Esophagus squamous epithelium (tissue), 5 donors: Measurements from ENCODE around the gene SMIM17. TPM values are rescaled to one million over a fixed set of nuclear protein-coding genes. Genes with fewer than 3 reads are reported as not detected.

Experiments
- DNase-seq: peaks from one replicate; lab custom pipeline; 2025; lab: John Stamatoyannopoulos, UW
- H3K27ac ChIP-seq, 4 donors: fragments of 200-600 bp; sonication (generic); one replicate each; pipeline ENCODE4 v1.5.1; 2016 to 2019; ENCODE audit warnings: mild to moderate bottlenecking in 1 of 4
- H3K27me3 ChIP-seq, 4 donors: fragments of 200-600 bp; sonication (generic); 1 replicate in 3 of 4; 2 replicates in 1 of 4; pipeline versions ENCODE4 v1.5.1 to v1.6.0; 2017 to 2021; ENCODE audit warnings: antibody characterized with exemption in 1 of 4
- H3K36me3 ChIP-seq, 3 donors: fragments of 200-600 bp; sonication (generic); one replicate each; pipeline ENCODE4 v1.5.1; 2016 to 2019
- H3K4me1 ChIP-seq, 3 donors: fragments of 200-600 bp; sonication (generic); one replicate each; pipeline ENCODE4 v1.5.1; 2017 to 2019
- H3K4me3 ChIP-seq, 4 donors: fragments of 200-600 bp; sonication (generic); 1 replicate in 3 of 4; 2 replicates in 1 of 4; pipeline ENCODE4 v1.5.1; 2016 to 2019; ENCODE audit warnings: mild to moderate bottlenecking in 2 of 4, moderate library complexity in 1 of 4
- H3K9me3 ChIP-seq, 3 donors: fragments of 200-600 bp; sonication (generic); one replicate each; pipeline ENCODE4 v1.5.1; 2016 to 2019
- POLR2A ChIP-seq, 4 donors: fragments of 450-650 bp; IDR thresholded peaks; one replicate each; pipeline ENCODE4 v1.6.1; 2017; ENCODE audit warnings: antibody characterized with exemption in 4 of 4, mild to moderate bottlenecking in 4 of 4, moderate library complexity in 3 of 4
- WGBS, 2 donors: methylation state at CpG; one replicate each; pipeline ENCODE4 v1.1.5; 2018; 5-methylcytosine and 5-hydroxymethylcytosine counted together
- intact Hi-C: fragments of 100-400 bp; cut with DNase I; formaldehyde crosslinking; loops from one replicate; pipeline ENCODE4 v1.15.0; 2022
- total RNA-seq, 4 donors: library from RNA; depleted of rRNA; stranded (reverse); fragments of >200 nt; gene quantifications; one replicate each; pipeline ENCODE4 v1.1.0, GENCODE V29; 2016
- TF ChIP-seq, protein P1 (sequence below), 6 experiments: fragments of 450-650 bp in 4 of 6; fragments of 200-600 bp in 2 of 6; sonication (generic) in 2 of 6; IDR thresholded peaks; one replicate each; pipeline ENCODE4 v1.5.1; 2016 to 2019; ENCODE audit warnings: antibody characterized with exemption in 6 of 6, mild to moderate bottlenecking in 4 of 6, moderate library complexity in 4 of 6
- donor health status: DM: yes; HTN: yes; CAD: no.

Gene SMIM17
- total RNA-seq, 4 donors from 2014 or later, result 0.87 TPM; not detected in 3

DNA sequence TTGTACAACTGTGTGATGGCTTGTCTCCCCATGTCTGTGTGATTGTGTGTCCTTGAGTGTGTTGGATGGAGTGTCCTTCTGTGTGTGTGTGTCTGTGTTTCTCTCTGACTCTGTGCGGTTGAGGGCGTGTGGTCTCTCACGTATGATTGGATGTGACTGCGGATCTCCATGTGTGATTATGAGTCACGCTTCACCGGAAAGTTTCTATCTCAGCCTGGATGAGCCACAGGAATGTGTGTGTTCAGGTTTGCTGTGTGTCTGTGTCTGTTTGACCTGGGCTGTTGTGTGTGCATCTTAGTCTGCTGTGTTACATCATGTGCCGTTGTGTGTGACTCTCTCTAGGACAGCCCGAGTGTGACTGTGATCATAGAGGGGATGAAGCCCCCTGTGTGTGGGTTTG is 44.1 kb downstream of the SMIM17 start:
- TF ChIP-seq, protein P1, sequence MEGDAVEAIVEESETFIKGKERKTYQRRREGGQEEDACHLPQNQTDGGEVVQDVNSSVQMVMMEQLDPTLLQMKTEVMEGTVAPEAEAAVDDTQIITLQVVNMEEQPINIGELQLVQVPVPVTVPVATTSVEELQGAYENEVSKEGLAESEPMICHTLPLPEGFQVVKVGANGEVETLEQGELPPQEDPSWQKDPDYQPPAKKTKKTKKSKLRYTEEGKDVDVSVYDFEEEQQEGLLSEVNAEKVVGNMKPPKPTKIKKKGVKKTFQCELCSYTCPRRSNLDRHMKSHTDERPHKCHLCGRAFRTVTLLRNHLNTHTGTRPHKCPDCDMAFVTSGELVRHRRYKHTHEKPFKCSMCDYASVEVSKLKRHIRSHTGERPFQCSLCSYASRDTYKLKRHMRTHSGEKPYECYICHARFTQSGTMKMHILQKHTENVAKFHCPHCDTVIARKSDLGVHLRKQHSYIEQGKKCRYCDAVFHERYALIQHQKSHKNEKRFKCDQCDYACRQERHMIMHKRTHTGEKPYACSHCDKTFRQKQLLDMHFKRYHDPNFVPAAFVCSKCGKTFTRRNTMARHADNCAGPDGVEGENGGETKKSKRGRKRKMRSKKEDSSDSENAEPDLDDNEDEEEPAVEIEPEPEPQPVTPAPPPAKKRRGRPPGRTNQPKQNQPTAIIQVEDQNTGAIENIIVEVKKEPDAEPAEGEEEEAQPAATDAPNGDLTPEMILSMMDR (IDR thresholded peaks at IDR 0.05), result no peak
- TF ChIP-seq POLR2A (IDR thresholded peaks at IDR 0.05), result no peak
- no peak overlapping the region for H3K27ac ChIP-seq
- 65 to 75% methylated on average over 6 to 8 of the region's 8 CpGs for WGBS, 2 donors

DNA sequence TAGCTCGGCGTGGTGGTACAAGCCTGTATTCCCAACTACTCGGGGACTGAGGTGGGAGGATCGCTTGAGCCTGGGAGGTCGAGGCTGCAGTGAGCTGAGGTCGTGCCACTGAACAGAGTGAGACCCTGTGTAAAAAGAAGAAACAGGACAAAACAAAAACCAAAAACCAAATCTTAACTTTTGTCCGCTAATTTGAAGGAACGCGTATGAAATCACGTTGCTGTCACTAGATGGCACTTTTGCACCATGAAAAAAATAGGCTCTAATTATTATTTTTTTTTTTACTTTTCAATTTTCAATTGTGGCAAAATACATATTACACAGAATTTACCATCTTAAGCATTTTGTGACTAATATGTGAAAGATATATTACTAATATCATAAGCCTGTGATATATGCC is 46.2 kb downstream of the SMIM17 start:
- intact Hi-C loops, result no loop called here

More for the DNA sequence above, 44.1 kb downstream of the SMIM17 start:
- no peak for DNase-seq
- H3K9me3 ChIP-seq, result peaks cover 0 to 21% (median 5%) of the 10 kb centered on the region in 3 donors
- H3K27me3 ChIP-seq, result no peaks in the 10 kb centered on the region
- intact Hi-C loops, result no loop called here
- H3K4me3 ChIP-seq, result no peak overlapping the region
- no peaks in the 10 kb centered on the region for H3K36me3 ChIP-seq
- no peaks in the 10 kb centered on the region for H3K4me1 ChIP-seq

DNA sequence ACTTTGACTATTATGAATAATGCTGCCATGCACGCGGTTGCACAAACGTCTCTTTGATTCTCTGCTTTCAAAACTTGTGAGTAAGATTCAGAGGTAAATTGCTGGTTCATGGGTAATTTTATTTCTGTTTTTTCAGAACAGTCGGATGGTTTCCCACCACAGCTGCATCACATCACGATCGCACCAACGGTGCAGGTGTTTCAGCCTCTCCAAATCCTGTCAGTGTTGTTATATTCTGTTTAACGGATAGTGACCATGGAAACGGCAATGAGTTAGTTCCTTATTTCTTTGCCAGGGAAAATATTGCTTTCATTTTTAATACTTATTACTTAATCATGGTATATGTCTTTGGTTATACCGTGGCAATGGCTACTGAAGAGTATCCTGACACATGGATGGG is 47.7 kb downstream of the SMIM17 start:
- TF ChIP-seq POLR2A (IDR thresholded peaks at IDR 0.05), result no peak
- TF ChIP-seq, protein P1 (IDR thresholded peaks at IDR 0.05), result no peak
- Histone ChIP-seq H3K9me3 (peaks cover 0 to 25% (median 5%) of the 10 kb centered on the region in 3 donors), H3K27ac (no peak overlapping the region), H3K4me3 (no peak overlapping the region), H3K4me1 (no peaks in the 10 kb centered on the region), H3K36me3 (no peaks in the 10 kb centered on the region), H3K27me3 (no peaks in the 10 kb centered on the region)
- WGBS, 2 donors, result 68 to 70% methylated on average over 10 of the region's 10 CpGs
- intact Hi-C loops, result no loop called here
- no peak for DNase-seq

More for the DNA sequence above, 46.2 kb downstream of the SMIM17 start:
- Histone ChIP-seq H3K9me3 (peaks cover 0 to 24% (median 5%) of the 10 kb centered on the region in 3 donors), H3K36me3 (no peaks in the 10 kb centered on the region), H3K27ac (no peak overlapping the region), H3K4me3 (no peak overlapping the region), H3K4me1 (no peaks in the 10 kb centered on the region), H3K27me3 (no peaks in the 10 kb centered on the region)
- 62 to 76% methylated on average over 10 of the region's 10 CpGs for WGBS, 2 donors
- TF ChIP-seq, protein P1 (IDR thresholded peaks at IDR 0.05), result no peak
- TF ChIP-seq POLR2A (IDR thresholded peaks at IDR 0.05), result no peak
- DNase-seq, result no peak

DNA sequence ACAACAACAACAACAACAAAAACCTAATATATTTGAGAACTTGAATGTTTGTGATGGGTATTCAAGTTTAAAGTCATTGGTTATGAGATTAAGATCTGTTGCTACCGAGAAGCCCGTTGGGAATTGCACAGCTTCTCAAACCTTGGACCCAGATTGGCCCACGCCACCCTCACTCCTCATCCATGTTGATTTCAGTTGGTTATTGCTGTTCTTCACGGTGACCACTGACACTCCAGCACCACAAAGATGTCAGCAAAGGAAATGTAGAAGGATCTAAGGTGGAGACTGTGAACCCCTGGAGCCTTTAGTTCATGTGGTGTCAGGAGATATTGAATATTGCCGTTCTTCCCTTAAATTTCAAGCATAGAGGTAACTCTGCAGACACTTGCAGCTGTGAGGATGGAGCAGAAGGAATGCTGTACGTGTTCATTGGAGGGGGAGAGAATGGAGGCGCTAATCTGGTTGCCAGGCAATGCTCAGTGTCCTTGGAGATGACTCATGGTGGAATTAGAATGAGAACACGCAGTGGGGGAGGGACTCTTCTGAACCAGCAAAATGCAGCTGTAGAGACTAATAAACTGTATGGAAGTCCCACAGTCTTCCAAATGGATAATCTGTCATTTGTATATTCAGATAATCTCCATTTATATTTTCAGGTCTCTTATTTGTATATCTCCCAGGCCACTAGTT is 49.4 kb downstream of the SMIM17 start:
- 57 to 66% methylated on average over 7 to 8 of the region's 8 CpGs for whole genome bisulfite sequencing, 2 donors
- peaks cover 0 to 27% (median 5%) of the 10 kb centered on the region in 3 donors for H3K9me3 ChIP-seq
- DNase-seq, result no peak
- TF ChIP-seq POLR2A (IDR thresholded peaks at IDR 0.05), result no peak
- TF ChIP-seq, protein P1 (IDR thresholded peaks at IDR 0.05), result no peak
- no peaks in the 10 kb centered on the region for H3K4me1 ChIP-seq
- H3K27me3 ChIP-seq, result no peaks in the 10 kb centered on the region
- no peaks in the 10 kb centered on the region for H3K36me3 ChIP-seq
- intact Hi-C loops, result no loop called here
- H3K27ac ChIP-seq, result no peak overlapping the region
- no peak overlapping the region for H3K4me3 ChIP-seq

DNA sequence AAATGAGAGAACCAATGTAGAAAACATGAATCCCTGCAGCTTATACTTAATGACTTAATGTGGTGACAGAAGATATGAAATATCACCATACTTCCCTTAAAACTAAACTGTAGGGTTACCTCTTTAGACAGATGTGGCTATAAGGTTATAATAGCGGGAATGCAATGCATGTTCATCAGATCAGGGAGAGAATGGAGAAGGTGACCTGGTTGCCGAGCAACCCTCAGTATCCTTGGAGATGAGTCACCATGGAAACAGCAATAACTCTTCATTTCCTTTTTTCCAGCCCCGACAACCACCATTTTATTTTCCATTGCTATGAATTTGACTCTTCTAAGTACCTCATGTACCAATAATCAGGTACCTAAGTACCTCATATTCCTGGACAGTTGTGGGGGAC is 56.6 kb downstream of the SMIM17 start:
- no peak for DNase-seq
- Histone ChIP-seq H3K4me1 (no peaks in the 10 kb centered on the region), H3K27ac (no peak overlapping the region), H3K27me3 (no peaks in the 10 kb centered on the region), H3K4me3 (no peak overlapping the region), H3K9me3 (peaks cover 0 to 30% (median 0%) of the 10 kb centered on the region in 3 donors), H3K36me3 (no peaks in the 10 kb centered on the region)
- intact Hi-C loops, result no loop called here
- TF ChIP-seq, protein P1 (IDR thresholded peaks at IDR 0.05), result no peak
- no peak for TF ChIP-seq POLR2A (IDR thresholded peaks at IDR 0.05)
- 55 to 68% methylated on average over 3 of the region's 3 CpGs for WGBS, 2 donors
